GM19438 (cell line): ENCODE measurements around the gene SPINK6.

Experiments
- ATAC-seq: cut with Tn5 transposase; IDR thresholded peaks from one replicate; pipeline ENCODE4 v1.9.1; 2021; ENCODE audit warnings: low read depth; ENCODE audit not compliant: unreplicated experiment

Gene SPINK6

DNA sequence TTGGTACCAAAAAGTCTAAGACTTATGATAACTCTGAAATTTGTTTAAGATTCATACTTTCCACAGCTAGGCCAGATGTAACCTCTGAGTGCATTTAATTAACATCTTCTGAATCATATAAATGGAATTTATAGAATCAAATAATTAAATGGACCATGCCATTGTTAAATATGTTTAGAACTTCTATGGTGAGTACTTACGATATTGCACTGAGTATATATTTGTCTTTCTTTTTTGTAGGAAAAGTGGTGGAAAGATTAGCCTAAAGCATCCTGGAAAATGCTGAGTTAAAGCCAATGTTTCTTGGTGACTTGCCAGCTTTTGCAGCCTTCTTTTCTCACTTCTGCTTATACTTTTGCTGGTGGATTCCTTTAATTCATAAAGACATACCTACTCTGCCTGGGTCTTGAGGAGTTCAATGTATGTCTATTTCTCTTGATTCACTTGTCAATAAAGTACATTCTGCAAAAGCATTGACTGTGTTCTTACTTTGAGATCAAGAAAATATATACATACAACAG, 11.9 kb downstream of the SPINK6 start:
- no peak for ATAC-seq

DNA sequence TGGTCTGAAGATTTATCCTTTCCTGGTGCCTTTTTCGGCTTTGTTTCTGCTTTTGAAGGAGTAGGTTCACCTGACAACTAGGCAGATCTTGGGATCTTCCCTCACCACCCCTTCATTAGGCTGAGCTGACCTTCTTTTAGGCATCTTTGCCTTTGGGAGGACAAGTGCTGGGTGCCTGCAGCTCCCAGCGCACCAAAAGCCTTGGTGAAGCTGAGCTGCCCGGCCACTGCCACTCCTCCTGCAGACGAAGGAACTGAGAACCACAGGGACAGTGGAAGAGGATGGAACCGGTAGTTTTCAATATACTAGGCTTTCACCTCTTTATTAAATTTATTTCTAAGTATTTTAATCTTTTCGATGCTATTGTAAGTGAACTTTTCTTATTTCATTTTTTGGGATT, 18.7 kb downstream of the SPINK6 start:
- ATAC-seq = no peak

DNA sequence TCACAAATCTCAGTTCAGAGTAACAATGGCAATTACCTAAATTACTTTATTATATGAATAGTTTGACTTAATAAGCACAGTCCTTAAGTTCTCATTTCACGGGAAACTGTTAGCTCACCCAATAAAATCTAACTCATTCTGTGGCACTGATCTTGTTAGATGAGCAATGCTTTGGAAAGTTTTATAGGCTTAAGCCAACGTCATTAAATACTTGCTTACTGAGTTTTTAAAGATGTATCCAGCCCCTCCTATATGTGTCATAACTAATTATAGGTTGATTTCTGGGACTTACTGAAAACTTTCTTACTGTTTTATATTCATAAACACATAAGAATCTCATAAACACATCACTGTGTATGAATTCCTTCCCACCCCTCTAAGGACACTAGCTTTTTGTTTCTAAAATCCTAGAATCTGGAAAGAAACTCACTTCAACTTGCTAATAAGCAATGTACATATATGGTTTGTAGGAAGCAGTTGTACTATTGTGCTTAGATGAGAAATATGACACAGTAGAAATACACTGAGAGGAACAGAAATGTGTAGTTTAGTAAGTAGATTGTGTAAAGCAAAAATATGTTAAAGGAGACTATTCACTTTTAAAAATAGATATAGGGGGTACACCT, 21.4 kb downstream of the SPINK6 start:
- ATAC-seq = no peak

DNA sequence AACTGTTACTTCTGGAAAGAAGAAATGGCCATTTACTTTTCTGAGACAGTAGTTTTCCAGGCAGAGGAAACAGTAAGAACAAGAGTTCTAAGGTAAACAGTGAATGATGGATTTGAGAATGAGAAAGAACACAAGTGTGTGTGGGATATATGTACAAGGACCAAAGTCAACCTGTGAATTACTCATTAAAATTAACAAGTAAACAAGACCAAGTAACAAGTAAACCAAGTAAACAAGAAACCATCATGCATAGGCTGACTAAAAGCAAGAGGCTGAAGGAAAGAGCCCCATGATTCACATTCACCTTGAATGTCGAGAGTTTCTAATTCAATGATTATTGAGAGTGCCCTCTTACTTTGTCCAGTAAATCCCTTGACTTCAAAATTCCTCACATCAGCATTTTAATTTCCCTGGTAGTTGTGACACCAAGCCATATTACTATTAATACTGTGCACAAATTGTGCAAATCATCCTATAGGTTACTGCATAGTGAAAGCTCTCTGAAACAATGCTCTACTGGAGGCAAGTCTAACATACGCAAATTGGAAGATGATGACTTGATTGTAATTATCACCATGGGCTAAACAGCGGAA, 25.6 kb downstream of the SPINK6 start:
- no peak for ATAC-seq

DNA sequence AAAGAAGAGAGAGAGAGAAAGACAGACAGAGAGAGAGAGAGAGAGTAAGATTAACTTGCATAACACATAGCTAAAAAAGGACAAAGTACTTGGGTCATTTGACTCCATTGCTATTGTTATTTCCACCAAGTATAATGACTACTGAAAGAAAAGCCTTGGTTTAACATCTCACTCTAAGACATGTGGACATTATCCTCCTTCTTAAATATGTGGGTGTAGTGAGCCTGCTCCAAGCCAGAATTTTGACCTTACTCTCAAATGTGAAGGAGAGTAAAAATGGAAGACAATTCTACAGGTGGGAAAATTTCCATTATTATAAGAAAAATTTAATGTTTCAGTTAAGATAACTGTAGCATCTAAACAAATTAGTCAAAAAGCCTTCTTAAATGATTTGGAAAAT, 27.0 kb downstream of the SPINK6 start:
- ATAC-seq = no peak

DNA sequence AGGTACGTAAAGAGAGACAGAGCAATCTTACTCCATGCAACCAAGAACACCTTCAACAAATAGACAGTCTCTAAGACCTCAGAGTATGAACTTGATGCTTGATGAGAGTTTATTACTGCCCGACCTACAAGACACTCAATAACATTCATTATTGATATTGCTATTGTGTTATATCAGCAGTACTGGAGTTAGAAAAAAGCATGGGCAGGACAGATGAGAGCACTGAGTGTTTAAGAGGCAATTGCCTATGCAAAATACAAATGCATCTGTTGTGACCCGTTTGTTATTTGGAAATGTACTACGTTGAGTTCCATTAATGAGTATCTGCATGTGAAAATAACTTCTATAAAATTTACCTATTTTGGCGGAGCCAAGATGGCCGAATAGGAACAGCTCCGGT, 27.4 kb downstream of the SPINK6 start:
- no peak for ATAC-seq

DNA sequence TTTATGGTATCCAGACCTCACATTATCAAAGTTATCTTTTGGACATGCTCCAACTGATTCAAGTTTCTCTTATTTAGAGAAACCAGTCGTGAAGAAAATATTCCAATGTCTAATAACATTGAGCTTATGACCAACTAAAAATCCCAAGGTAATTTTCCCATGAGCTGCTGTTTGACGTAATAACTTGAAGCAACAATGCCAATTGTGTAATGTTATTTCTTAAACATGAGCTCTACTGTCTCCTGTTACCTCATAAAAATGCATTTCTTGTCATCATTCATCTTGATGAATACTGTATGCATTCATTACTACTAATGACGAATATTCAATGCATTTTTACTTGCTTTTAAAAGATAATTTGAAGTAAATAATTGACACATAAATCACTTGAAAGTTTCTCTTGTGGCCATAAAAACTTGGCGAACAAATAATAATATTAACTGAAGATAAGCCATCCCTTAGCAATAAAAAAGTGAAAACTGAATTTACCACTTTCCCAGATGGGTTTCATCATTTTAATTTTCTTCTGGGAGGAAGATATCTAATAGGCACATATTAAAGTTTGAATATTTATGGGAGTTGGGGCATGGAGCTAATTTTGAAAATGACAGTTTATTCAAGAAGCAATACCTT, 35.1 kb downstream of the SPINK6 start:
- no peak for ATAC-seq

DNA sequence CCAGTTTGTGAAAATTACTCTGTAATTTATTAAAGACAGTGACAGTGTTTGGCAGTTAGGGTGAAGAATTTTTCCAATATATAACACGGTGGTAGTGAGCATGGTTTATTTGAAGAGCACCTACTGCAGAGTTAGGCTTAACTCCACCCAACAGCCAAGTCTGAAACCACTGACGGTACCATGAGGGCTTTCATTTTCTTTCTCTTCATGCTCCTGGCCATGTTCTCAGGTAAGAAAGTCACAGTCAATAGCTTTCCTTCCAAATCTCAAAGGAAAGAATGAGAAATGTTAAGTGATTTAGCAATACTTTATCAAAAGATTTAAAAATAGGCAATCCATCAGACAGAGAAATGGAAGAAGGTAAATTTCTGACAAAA, 35.6 kb downstream of the SPINK6 start, which contains the start of gene MARCOL:
Gene MARCOL, plus strand, starts transcription at position 108 of the 377 bp plus-strand sequence. Its CDS starts 73 bp downstream, at position 181.
- no peak for ATAC-seq

DNA sequence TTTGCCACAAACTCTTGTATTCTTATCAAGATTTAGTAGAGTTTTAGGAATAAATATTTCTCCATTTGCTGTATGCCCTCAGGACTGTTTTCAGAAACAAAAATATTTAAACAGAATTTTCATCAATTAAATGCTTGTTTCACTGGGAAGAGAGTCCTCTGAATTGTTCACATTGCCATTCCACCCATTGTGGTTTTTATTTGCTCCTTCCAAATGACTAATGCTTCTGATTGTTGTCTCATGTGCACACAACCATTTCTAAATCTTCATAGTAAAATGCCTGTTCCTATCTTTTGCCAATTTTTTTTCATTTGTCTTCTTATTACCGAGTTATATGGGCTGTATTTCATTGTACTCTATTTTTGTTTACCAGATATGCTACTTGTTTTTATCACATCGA, 46.1 kb downstream of the SPINK6 start:
- ATAC-seq = no peak

DNA sequence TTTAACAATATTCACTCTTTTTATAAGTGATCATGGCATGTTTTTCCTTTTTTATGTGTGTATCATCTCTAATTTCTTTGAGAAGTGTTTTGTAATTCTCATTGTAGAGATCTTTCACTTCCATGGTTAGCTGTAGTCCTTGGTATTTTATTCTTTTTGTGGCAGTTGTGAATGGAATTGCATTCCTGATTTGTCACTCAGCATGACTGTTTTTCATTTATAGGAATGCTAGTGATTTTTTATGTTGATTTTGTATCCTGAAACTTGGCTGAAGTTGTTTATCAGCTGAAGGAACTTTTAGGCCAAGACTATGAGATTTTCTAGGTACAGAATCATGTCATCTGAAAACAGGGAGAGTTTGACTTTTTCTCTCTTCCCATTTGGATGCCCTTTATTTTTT, 52.6 kb downstream of the SPINK6 start:
- ATAC-seq = no peak

DNA sequence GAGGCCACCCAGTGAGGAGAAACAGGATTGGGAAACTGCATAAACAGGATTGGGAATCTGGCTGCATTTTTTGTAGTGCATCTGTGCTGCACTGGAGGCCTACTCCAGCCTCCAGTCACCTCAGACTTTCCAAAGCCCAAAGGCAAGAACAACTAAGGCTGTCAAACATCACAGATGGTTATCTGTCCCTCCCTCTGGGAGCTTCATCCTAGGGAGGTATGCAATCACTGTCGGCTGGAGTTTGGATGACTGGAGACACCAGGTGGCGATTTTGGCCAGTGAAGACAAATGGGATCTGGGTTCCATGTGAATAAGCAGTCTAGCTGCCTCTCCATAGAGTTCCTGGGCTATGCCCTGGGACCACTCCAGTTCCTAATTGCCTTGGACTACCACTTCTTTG, 56.4 kb downstream of the SPINK6 start:
- ATAC-seq = no peak

DNA sequence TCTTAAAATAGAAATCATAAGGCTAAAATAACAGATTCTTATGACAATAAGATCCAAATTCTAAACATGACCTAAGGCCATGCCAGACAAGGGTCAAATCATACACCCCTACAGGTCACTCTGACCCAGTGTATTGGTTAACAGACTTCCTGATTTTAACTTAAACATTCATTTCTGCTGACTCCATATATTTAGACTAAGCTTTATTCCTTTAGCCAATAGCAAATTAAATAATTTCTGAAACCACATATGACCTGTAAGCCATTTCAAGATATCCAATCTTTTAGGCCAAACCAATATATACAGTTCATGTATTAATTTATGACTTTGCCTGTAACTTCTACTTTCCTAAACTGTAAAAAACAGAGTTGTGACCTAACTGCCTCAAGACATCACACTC, 58.4 kb downstream of the SPINK6 start:
- ATAC-seq = no peak
